GM18508 (cell line): ENCODE results near the gene PTGS1.
"Not testable (repeated sequence)": the region's sequence is repeated elsewhere in the genome, so short reads cannot be mapped to it uniquely, and the experiment has no call there.

Source experiments
- ATAC-seq: cut with Tn5 transposase; IDR thresholded peaks from one replicate; pipeline ENCODE4 v1.9.1; 2021; ENCODE audit warnings: moderate number of reproducible peaks; ENCODE audit not compliant: insufficient read depth, unreplicated experiment

PTGS1 gene

DNA sequence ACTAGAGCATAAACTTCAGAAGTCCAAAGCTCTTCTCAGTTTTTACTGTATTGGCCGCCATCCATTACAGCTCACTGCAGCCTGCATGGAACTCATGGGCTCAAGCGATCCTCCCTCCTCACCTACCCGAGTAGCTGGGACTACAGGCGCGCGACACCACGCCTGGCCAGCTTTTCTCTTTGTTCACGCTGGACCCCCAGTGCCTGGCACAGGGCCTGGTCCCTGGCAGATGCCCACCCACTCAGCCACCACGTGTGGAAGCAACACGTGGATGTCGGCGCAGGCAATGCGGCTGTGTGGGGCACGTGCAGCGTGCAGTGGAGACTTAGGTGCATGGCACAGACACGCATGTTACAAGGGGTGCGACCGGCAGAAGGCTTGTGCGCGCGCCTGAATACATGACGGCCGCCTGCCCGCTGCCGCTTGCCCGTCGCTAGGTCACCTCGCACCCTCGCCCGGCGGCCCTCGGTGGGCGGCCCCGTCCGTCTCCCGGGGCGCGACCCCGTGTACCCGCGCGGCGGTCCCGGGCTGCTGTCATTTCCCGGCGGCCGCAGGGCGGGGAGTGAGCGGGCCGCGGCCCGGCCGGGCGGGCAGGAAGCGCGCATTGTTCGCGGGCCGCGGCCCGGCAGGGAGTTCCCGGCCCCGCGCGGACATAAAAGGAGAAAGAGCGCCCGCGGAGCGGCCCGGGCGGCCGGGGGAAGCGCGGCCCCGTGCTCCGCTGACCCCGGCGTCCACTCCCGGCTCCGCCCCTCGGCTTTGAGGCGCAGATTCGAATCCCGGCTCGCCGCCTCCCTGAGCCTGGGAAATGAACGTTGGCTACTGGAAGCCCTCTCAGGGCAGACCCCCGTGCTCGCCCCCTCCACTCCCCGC lies 24.1 kb upstream of the PTGS1 start:
- ATAC-seq = no peak

DNA sequence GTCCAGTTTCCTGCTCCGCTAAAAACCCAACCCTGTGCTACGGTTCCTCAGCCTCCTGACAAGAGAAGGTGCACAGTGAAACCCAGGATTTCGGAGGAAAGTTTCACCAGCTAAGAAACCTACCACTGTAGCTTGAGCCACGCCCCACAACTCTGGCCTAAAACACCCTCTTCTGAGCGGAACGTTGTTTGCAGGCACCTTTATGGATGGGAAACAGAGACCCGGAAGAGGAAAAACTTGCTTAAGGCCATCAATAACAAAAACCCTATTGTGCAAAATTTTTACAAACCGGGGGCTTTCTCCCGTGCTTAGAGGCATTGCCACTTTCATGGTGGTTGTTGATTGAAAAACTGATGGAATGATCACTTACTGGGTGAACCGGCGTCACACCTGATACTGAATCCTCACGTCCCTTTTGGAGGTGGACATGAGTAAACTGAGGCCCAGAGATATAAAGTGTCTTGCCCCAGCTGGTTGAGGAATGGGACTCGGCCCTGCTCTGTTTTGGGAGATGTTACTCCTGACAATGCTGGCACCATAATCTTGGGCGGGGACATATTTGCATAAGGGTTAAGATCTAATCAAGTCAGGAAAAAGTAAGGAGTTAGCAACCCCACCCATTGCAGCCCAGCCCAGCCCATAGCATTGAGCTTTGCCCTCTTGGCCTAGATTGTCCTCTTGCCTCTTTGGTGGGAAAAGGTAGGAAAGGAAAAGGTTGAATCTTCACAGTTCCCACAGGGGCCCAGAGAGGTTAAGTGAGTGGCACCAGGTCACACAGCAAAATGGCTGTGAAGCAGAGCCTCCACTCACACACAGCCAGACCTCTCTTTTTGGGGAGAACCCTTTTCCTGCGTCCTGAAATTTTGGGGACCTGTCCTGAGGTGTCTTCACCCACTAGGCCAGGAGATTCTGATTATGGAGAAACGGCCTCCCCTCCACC lies 23.2 kb upstream of the PTGS1 start:
- no peak for ATAC-seq

DNA sequence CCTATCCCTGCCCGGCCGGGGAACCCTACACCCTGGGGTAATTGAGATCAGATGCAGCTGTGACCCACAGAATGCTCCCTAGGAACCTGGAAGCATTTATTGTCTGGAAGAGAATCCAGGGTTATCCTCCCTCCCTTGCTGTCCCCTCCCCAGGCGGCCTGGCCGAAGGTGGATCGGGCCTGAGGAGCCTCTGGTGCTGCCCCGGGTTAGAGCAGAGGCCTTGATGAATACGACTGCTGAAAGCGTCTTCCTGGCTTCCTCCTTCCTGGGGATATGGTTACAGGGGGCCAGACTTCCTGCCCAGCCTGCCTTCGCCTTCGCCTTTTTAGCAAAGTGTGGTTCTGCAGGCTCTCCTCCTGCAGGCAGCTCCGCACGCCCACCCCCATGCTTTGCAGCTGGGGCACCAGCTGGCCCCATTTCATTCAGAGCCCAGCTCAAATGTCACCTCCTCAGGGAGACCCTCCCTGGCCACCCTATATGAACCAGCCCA lies 22.5 kb upstream of the PTGS1 start:
- no peak for ATAC-seq

DNA sequence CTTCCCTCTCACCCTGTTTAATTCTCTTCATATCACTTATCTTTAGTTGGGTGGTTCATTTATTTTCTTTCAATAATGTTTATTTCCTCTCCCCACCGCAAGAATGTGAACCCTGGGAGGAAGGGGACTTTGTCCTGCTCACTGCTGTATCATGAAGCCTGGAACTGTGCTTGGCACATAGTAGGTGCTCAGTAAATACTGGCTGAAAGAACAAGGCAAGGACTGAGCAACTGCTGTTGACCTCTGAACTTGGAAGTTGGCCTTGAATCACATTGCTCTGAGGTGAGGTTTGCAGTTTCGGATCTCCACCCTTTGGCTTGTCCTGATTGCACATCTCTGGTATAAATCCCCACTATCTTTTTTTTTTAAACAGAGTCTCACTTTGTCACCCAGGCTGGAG lies 22.0 kb upstream of the PTGS1 start:
- ATAC-seq = no peak

DNA sequence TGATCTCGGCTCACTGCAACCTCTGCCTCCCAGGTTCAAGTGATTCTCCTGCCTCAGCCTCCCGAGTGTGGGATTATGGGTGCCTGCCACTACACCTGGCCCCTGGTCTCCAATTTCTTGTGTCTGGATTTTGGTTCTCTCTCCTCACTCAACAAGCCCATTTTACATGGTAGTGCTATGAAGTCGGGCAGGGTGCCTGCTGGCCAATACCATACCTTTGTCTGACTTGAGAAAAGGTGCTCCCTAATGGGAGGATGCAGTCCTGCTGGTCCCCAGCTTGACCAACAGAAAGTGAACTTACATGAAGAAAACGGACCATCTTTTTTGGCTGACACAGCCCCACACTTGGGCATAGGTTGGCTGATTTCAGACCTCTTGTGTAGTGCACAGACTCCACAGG lies 21.6 kb upstream of the PTGS1 start:
- ATAC-seq = no peak

DNA sequence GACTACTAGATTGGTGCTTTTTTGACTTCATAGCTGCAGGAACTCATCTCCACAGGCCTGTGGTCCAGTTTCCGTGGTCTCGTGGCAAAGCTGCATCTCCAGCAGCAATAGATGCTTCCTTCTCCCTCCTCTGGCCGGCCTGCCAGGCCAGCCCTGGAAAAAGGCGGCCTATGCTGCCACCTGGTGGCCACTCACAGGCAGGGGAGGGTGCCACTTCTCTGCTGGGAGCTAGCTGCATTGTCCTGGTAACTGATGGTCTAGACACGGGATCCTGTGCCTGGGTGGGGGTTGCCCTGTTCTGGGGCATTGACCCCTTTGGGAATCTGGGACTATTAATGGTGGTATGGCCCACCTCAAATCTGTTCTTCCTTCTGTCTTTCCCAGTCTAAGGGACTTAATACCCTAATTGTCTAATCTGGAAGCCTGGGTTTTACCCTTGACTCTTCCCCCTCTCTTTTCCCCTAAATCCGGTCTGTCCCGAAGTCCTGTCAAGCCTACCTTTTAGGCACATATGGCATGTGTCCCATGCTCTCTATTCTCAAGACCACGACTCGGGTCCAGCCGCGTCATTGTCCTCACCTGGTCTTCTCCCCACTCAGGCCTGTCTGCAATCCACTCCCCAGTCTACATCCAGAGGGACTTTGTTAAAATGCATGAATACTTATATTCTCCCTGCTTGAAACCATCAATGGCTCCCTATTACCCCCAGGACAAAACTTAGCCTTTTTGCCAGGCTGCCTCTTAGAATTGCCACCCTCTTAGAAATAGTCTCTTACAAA lies 20.1 kb upstream of the PTGS1 start:
- no peak for ATAC-seq

DNA sequence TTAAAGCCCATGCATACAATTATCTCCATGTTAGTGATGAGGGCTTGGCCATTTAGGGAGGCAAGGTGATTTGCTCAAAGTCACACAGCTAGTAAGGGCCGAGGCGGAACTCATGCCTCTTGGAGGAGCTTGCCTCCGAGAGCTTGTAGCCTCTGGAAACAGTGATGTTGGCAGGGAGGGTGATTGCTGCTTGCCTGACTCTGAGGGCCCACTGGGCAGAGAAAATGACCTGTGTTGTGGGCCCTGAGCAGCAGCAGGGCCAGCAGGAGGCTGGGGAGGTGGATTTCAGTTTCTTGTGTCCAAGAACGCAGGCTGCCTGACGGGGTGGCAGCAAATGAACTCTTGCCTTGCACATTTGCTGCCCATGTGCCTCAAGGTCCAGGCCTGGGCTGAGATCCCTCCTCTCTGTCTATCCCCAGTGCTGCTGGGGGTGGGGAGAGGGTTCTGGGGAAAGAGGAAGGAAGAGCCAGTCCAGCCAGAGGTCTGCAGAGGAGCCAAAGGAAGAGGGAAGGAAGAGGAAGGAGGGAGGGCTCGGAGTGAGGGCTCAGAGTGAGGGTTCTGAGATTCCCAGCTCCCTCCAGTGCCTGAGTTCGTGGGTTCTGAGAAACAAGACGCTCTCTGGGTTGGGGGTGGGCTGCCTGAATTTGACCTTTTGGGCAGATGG lies 16.2 kb upstream of the PTGS1 start:
- no peak for ATAC-seq

DNA sequence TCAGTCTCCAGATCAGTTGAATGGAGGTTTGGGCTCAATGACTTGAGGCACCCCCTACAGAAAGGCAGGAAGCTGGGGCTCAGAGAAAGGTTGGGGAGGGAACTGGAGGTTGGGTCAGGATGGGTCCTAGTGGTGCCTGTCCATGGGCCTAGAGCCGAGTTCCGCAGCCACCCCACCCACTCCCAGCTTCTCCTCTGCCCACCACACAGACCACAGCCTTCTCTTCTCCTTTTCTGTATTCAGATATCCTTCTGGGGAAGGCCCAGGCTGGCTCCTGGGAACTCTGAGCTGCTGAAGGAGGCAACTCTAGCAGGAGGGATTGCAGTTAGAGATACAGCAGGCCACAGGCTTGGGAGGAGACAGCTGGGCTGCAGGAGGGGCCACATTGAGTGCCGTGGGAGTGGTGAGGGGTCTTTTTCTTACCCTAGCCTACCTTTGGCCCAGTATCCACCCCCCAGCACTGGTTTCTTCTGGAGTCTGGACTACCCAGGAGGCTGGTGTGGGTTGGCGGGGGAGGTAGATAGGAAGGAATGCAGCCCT lies 15.4 kb upstream of the PTGS1 start:
- no peak for ATAC-seq

DNA sequence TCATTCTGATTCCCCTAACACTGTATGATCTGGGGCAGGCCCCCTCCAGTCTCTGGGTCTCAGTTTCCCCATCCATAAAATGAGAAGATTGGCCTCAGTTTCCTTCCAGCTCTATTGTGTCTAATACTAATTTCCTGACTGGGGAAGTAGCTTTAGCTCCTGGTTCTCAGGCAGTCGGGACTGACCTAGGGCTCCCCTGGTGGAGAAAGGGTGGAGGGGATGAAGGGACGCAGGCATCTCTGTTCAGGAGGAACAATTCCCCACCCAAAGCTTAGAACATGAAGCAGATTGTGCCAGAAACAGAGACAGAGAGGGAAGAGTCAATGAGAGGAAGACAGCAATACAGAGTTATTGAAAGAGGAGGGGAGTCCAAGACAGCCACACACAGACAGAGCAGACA lies 14.2 kb upstream of the PTGS1 start:
- ATAC-seq = no peak

DNA sequence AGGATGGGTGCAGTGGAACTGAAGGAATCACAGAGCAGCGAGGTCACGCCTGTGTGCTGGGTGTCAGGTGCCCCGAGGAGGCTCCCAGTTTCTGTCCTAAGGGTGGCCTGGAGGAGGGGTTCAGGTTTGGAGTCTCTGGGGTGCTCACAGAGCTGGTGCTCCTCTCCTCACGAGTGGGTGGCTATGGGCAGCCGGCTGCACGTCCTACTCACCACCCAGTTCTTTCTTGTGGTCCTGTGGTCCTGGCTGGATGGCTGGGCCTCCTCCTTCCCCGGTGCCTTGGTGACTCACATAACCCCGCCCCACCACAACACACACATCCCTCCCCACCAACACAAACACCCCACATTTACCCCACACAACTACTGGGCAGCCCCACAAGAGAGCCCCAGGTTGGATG lies 9.9 kb upstream of the PTGS1 start:
- no peak for ATAC-seq

DNA sequence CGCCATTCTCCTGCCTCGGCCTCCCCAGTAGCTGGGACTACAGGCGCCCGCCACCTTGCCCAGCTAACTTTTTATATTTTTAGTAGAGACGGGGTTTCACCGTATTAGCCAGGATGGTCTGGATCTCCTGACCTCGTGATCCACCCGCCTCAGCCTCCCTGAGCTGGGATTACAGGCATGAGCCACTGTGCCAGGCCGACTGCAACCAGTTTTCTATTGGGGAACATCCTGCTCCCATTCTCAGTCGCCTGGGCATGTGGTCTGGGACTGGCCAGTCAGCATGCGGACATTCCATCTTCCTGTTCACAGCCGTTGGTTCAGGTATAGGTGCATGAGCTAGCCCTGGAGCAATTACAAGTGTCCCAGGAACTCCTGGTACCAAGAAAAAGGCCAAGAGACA lies 7.7 kb upstream of the PTGS1 start:
- ATAC-seq = not testable (repeated sequence)

DNA sequence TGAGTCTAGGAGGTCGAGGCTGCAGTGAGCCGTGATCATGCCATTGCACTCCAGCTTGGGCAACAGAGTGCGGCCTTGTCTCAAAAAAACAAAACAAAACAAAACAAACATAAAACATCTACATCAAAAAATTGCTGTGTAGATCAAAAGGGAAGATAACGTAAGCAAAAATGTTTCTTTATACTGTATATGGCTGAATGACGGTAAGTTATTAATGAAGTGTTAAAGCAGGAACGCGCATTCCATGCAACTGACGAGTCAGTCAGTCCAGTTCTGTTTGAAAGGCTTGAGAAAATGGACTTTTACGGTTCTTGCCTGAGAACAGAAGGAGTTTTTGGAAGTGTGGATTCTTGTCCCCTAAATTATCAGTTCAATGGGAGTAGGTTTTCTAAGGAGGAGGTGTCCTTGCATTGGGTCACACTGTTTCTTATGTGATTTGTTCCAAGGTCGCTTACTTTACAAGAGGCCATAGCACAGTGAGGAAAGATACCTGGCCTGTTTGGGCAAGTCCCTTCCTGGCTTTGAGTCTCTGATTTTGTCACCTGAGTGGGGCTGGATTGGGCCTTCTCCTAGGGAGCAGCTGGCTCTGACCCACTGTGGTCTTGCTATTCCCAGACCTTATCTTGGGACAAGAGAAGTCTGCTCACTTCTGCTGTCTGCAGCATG lies 6.6 kb upstream of the PTGS1 start:
- ATAC-seq = no peak

DNA sequence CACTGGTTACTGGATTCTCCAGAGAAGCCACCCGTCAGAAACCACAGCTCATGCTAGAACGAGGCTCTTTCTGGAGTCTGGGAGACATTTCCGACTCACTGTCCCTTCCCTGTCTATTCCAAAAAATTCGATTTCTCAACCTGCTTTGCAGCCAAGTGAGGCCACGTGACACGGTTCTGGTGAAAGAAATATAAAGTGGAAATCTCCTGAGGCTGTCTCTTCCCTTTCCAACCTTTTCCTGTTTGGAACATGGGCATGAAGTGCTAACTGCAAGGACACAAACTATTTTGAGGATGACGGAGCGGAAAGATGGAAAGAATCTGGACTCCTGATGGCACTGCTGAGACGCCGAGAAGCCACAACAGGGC lies 6.1 kb upstream of the PTGS1 start:
- no peak for ATAC-seq

DNA sequence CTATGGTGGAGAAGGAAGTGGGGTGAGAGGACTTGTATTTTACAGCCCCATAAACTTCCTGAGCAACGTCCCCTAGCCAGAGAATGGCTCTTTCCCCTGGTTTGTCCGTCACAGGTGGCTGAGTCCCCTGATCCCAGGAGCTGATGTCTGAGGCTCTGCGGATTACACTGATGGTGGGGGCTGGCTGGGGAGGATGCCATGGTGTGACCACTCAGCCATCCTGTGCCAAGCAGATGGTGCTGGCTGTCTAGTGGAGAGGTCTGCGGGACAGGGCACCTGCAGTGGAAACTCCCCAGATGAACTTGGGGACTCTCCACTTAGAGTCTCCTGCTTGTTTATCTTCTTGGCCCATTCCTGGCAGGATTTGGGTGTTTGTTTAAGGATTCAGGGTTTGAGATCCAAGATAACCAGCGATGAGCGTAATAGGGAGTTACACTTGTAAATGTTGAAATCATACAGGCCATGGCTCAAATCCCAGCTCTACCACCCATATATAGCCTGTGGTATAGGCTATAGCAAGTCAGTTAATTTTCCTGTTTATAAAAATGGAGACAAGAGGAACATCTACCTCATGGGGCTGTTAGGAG lies 4.7 kb upstream of the PTGS1 start:
- ATAC-seq = no peak

DNA sequence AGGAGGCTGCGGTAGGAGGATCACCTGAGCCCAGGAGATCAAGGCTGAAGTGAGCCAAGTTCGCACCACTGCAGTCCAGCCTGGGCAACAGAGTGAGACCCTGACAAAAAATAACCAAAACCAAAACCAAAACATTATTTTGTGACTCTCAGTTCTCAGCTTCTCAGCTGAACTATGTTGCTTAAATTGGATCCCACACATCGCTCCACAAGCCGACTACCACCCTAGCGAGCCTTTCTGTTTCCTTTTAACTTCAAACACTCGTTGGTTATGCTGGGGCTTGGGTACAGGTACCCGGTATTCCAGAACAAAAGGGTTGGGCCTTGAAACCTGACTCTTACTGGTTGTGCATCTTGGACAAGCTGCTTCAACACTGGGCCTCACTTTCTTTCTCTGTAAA lies 3.8 kb upstream of the PTGS1 start:
- no peak for ATAC-seq

DNA sequence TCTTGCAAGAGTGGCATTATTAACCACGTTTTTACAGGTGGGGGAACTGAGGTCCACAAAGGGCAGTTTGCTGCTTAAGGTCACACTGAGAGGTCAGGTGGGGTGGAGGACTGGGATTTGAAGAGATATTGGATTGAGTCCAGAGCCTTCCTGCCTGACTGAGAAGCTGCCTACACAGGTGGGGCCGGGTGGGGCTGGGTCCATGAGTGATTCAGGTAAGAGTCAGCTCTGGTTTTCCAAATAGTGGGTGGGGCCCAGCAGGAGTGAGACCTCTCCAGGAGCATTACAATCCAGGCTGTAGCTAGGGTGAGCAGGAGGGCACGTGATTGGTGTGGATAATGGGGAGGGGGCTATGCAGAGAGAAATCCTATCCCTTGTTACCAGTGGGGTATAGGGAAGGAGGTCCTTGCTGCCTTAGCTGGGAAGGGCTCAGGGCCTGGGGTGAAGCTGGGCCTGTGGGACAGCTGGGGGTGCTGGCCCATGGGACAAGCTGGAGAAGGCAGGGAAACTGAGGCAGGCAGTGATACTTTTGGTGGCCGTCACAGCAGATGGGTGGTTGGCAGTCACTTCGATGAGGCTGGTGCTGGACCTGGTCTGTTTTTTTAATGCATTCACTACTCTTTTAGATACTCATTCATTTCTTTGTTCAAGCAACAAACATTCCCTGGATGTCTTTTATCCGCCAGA lies 2.9 kb upstream of the PTGS1 start:
- ATAC-seq = no peak

DNA sequence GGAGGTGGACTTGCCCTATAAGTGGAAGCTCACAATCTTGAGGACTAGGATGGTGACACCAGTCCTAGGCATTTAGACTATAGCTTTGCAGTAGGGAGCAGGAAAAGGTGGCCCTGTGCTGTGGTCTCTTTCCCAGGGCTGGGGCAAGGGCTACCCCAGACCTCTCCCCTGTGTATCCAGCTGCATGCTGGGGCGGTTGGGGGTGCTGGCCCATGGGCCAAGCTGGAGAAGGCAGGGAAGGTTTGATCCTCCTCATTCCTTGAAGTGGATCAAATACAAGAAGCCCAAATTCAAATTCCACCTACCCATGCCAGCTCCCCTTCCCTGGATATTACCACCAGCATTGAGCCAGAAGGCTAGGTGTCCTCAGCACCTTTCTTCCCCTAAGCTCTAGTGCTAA lies 2.2 kb upstream of the PTGS1 start:
- ATAC-seq = no peak

DNA sequence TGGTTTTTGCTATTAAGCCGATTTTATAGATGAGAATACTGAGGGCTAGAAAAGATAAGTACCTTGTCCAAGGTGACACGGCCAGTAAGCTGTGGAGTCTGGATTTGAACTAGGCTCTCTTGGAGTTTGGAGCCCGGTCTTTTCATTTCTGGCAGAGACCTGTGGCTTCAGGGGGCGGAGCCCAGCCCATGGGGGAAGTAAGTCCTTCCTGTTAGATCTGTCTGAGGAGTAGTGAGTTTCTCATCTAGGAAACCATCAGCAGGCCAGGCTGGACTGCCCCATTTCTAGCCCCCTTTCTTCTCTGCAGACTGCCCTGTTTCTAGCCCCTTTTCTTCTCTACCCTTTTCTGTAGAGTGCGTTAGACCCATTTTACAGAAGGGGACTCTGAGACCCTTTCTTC lies 521 bp upstream of the PTGS1 start:
- ATAC-seq = no peak
